ENCODE measurements around the gene ZNF574. TPM values are rescaled to one million over a fixed set of nuclear protein-coding genes. Genes with fewer than 3 reads are reported as not detected.
"Not testable (repeated sequence)": the region's sequence is repeated elsewhere in the genome, so short reads cannot be mapped to it uniquely, and the experiment has no call there.

The ZNF574 gene
- total RNA-seq, 1 donor from 2014 or later = 20.0 TPM

GRCh38 chr19:42040031-42040430 is 35.9 kb upstream of the ZNF574 start:
- peaks cover 7% of the 10 kb centered on the region for H3K36me3 Mint-ChIP-seq (ENCODE audit: low read depth, unreplicated experiment)
- no peaks in the 10 kb centered on the region for H3K9me3 Mint-ChIP-seq (ENCODE audit: unreplicated experiment)
- no peaks in the 10 kb centered on the region for H3K36me3 ChIP-seq (ENCODE audit: insufficient read depth, low read length)
- TF ChIP-seq EZH2 (IDR thresholded peaks at IDR 0.05; ENCODE audit: insufficient read depth, low read length) (no peak), CTCF (IDR thresholded peaks at IDR 0.05; ENCODE audit: insufficient read depth, low read depth, low read length) (no peak)
- no peaks in the 10 kb centered on the region for H3K4me1 Mint-ChIP-seq (ENCODE audit: low read depth, unreplicated experiment)
- no peak overlapping the region for H3K4me3 ChIP-seq (ENCODE audit: insufficient read depth, low read depth, low read length)
- H3K27me3 ChIP-seq (ENCODE audit: insufficient read depth, low read length) = no peaks in the 10 kb centered on the region
- FAIRE-seq (no peak), DNase-seq (ENCODE audit: low read depth) (no peak)
- no peaks in the 10 kb centered on the region for H4K20me1 ChIP-seq (ENCODE audit: insufficient read depth, low read length)
- H2AFZ ChIP-seq (ENCODE audit: low read depth, low read length) = no peak overlapping the region
- H3K79me2 ChIP-seq (ENCODE audit: insufficient read depth, low read length) = no peaks in the 10 kb centered on the region
- no peaks in the 10 kb centered on the region for H3K9me3 ChIP-seq (ENCODE audit: insufficient read depth, low read depth, low read length)
- H3K4me1 ChIP-seq (ENCODE audit: insufficient read depth, low read length) = no peaks in the 10 kb centered on the region
- peaks cover 5% of the 10 kb centered on the region for H3K27me3 Mint-ChIP-seq (ENCODE audit: low read depth, unreplicated experiment)
- no peak overlapping the region for H3K27ac ChIP-seq (ENCODE audit: low read depth, low read length)
- no peak overlapping the region for H3K9ac ChIP-seq (ENCODE audit: low read length)
- no peak overlapping the region for H3K27ac Mint-ChIP-seq (ENCODE audit: unreplicated experiment)
- no peak overlapping the region for H3K4me3 Mint-ChIP-seq (ENCODE audit: unreplicated experiment)
- no peak overlapping the region for H3K4me2 ChIP-seq (ENCODE audit: low read length)

- H3K36me3 Mint-ChIP-seq (ENCODE audit: low read depth, unreplicated experiment); H3K36me3 ChIP-seq (ENCODE audit: insufficient read depth, low read length); FAIRE-seq: not testable (repeated sequence)
Observed at GRCh38 chr19:42040491-42040890, 35.5 kb upstream of the ZNF574 start.

GRCh38 chr19:42042455-42043170 is 33.4 kb upstream of the ZNF574 start:
- H3K27ac Mint-ChIP-seq (ENCODE audit: unreplicated experiment) = no peak overlapping the region
- Histone ChIP-seq H3K27me3 (ENCODE audit: insufficient read depth, low read length) (no peaks in the 10 kb centered on the region), H3K9ac (ENCODE audit: low read length) (no peak overlapping the region), H3K4me3 (ENCODE audit: insufficient read depth, low read depth, low read length) (no peak overlapping the region), H3K79me2 (ENCODE audit: insufficient read depth, low read length) (no peaks in the 10 kb centered on the region), H3K27ac (ENCODE audit: low read depth, low read length) (no peak overlapping the region), H2AFZ (ENCODE audit: low read depth, low read length) (no peak overlapping the region), H3K9me3 (ENCODE audit: insufficient read depth, low read depth, low read length) (no peaks in the 10 kb centered on the region), H3K4me2 (ENCODE audit: low read length) (no peak overlapping the region), H3K4me1 (ENCODE audit: insufficient read depth, low read length) (no peaks in the 10 kb centered on the region), H4K20me1 (ENCODE audit: insufficient read depth, low read length) (no peaks in the 10 kb centered on the region), H3K36me3 (ENCODE audit: insufficient read depth, low read length) (no peaks in the 10 kb centered on the region)
- H3K4me3 Mint-ChIP-seq (ENCODE audit: unreplicated experiment) = no peak overlapping the region
- no peak for TF ChIP-seq CTCF (IDR thresholded peaks at IDR 0.05; ENCODE audit: insufficient read depth, low read depth, low read length)
- TF ChIP-seq EZH2 (IDR thresholded peaks at IDR 0.05; ENCODE audit: insufficient read depth, low read length) = no peak
- DNase-seq (ENCODE audit: low read depth) = no peak
- FAIRE-seq = no peak
- no peaks in the 10 kb centered on the region for H3K9me3 Mint-ChIP-seq (ENCODE audit: unreplicated experiment)
- no peaks in the 10 kb centered on the region for H3K4me1 Mint-ChIP-seq (ENCODE audit: low read depth, unreplicated experiment)
- H3K36me3 Mint-ChIP-seq (ENCODE audit: low read depth, unreplicated experiment) = peaks cover 7% of the 10 kb centered on the region
- H3K27me3 Mint-ChIP-seq (ENCODE audit: low read depth, unreplicated experiment) = peaks cover 8% of the 10 kb centered on the region

More at GRCh38 chr19:42040491-42040890, 35.5 kb upstream of the ZNF574 start:
- not testable (repeated sequence) for H3K4me1 ChIP-seq (ENCODE audit: insufficient read depth, low read length); H3K4me3 ChIP-seq (ENCODE audit: insufficient read depth, low read depth, low read length); H3K27ac Mint-ChIP-seq (ENCODE audit: unreplicated experiment); H2AFZ ChIP-seq (ENCODE audit: low read depth, low read length); H3K4me2 ChIP-seq (ENCODE audit: low read length); H3K27me3 ChIP-seq (ENCODE audit: insufficient read depth, low read length); H3K9me3 Mint-ChIP-seq (ENCODE audit: unreplicated experiment); H3K4me1 Mint-ChIP-seq (ENCODE audit: low read depth, unreplicated experiment); H3K9me3 ChIP-seq (ENCODE audit: insufficient read depth, low read depth, low read length); H4K20me1 ChIP-seq (ENCODE audit: insufficient read depth, low read length); DNase-seq (ENCODE audit: low read depth); H3K9ac ChIP-seq (ENCODE audit: low read length); H3K4me3 Mint-ChIP-seq (ENCODE audit: unreplicated experiment); H3K27me3 Mint-ChIP-seq (ENCODE audit: low read depth, unreplicated experiment); H3K27ac ChIP-seq (ENCODE audit: low read depth, low read length); H3K79me2 ChIP-seq (ENCODE audit: insufficient read depth, low read length)

All from astrocyte (in vitro differentiated cells and primary cell).